DND-41 (cell line): ENCODE measurements around the gene ILK.

ENCODE experiments used
- CTCF ChIP-seq: IDR thresholded peaks from 2 replicates; pipeline ENCODE4 v1.5.1; 2012; ENCODE audit warnings: borderline replicate concordance, low read length, moderate library complexity, mild to moderate bottlenecking; ENCODE audit not compliant: poor library complexity, severe bottlenecking; ENCODE audit errors: extremely low read depth
- EZH2 ChIP-seq: IDR thresholded peaks from 3 replicates; pipeline ENCODE4 v1.6.1; 2012; ENCODE audit warnings: borderline replicate concordance, low read depth, mild to moderate bottlenecking, moderate library complexity, low read length, inconsistent platforms; ENCODE audit not compliant: severe bottlenecking

- TF ChIP-seq EZH2: no peak
- TF ChIP-seq CTCF: no peak
Measured at GRCh38 chr11:6578134-6578533, 25.4 kb upstream of the ILK start.
